ENCODE data around the gene PDXP.
"Not testable (repeated sequence)": the region's sequence is repeated elsewhere in the genome, so short reads cannot be mapped to it uniquely, and the experiment has no call there.

The PDXP gene

DNA sequence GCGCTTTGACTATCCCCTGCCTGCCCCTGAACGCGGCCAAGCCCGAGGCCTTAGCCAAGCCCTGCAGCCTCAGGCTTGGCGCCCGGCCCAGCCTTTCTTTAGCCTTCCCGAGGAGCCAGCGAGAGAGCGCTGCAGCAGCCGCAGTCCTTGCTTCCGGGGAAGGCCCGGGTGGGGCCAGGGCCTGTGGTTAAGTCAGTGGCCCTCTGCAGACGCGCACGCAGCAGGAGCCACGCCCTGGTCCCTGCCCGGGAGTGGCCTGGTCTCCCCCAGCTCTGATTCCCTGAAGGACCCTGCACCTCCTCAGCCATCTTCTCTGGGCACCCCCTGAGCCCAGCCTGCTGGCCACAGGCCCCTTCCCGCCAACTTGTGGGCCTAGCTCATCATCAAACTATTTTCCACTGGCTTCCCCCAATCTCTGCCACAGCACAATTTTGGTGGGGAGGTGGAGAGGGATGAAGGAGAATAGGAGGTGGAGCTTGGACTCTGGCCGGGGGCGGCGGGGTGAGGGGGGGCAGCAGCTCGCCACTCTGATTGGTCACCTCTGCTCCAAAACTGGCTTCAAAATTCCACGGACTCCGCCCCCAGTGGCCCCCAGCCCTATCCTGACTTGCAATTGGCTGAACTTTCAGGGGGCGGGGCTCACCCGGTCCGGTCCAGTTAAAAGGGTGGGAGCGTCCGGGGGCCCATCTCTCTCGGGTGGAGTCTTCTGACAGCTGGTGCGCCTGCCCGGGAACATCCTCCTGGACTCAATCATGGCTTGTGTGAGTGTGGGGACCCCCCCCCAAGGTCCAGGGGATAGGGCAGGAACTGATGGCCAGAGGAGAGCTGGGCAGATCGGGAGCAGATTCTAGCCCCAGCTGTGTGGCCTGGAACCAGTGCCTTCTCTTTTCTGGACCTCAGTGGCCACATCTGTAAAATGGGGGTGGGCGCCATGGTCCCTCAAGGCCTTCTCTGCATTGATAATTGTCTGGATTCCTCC is 16.7 kb downstream of the PDXP start, which contains the start of gene LGALS1:
Gene LGALS1 (plus strand): TSS at position 686 of the 979 bp plus-strand sequence. CDS start 67 bp downstream, at position 753.
- peak; percentile 76 for DNase-seq (ENCODE audit: low read depth, low spot score)

DNA sequence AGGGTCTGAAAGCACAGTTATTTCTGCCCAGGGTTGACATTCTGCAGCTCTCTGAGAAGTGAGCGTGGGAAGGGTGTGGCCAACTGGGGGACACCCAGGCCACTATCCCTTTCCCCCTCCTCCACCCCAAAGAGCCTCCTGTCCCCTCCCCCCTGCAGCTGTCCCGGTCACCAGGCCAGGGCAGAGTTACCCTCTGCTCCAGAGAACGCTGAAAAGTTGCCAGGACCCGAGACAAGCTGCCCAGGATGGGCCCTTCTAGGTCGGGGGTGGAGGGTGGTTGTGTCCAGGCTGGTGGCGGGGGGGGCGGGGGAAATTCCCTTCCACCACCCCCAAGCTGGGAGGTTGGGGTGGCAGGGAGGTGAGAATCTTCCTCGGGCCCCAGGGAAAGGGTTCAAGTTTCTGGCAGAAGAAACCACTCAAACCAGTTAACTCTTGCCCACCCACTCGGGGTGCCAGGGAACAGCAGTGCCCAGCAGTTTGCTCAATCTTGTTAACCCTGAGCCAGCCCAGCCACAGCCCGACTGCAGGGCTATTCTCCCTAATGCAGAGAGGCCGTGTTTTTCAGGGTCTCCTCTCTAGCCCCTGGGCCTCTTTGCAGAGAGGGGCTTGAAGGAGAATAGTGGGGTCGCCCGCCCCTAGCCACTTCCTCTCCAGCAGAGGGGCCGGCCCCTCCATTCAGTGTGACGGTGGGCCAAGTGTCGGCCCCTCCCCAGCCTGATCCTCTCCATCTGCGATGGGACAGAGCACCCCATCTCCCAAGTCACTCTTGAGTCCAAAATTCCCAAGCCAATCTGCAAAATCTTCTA is 17.6 kb downstream of the PDXP start:
- DNase-seq (ENCODE audit: low read depth, low spot score): no peak

DNA sequence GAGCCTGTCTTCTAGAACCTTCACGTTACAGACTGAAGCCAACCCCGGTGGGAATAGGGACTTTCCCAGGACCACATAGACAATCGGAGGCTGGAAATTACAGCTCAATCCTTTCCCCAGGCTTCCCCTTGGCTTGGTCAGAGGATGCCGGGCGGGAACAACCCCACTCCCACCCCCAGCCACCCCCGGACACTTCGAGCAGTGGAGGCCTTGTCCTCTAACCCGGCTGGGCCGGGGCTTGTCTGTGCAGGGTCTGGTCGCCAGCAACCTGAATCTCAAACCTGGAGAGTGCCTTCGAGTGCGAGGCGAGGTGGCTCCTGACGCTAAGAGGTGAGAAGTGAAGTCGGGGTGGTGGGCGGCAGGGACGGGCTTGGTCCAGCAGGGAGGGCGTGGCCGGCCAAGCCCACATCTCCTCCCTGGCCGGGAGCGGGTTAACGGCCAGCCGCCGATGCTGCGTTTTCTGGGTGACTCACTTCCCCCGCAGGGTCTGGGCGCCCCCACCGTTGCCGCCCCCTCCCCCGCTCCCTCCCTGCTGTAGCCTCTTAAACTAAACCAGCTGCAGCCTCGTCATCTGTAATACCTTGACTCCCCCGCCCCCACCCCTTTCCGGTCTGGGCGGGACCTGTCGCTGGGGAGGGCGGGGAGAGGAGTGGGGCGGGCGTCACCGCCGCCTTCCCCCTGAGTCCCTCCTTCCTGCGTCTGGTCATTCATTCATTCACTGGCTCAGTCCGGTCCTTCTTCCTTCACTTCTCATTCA is 18.4 kb downstream of the PDXP start:
- DNase-seq (ENCODE audit: low read depth, low spot score): peak; percentile 76

- no peak for DNase-seq (ENCODE audit: low read depth, low spot score)
These were observed 19.0 kb downstream of the PDXP start for GRCh38 chr22:37677493-37677974.

DNA sequence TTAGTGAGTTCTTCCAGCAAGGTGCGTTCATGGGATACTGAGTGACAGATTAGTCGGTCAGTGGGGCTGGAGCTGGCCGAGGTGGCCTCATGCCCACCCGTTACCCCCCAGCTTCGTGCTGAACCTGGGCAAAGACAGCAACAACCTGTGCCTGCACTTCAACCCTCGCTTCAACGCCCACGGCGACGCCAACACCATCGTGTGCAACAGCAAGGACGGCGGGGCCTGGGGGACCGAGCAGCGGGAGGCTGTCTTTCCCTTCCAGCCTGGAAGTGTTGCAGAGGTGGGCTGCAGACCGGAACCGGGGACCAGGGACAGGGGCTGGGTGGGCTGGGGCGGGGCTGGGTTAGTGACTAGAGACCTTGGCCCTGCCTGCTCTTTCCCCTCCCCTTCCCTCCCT is 19.8 kb downstream of the PDXP start:
- no peak for DNase-seq (ENCODE audit: low read depth, low spot score)

DNA sequence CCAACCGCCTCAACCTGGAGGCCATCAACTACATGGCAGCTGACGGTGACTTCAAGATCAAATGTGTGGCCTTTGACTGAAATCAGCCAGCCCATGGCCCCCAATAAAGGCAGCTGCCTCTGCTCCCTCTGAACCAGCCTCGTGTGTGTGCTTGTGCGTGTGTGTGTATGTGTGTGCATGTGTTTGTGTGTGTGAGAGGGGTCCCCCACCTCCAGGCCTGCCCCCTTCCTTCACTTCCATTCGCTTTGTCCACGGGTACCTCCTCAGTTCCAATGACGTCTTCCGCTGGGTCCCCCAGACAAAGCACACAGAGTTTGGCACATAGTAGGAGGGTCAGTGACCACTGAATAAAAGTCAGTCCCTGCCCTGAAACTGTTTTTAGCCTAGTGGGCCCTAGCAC is 21.1 kb downstream of the PDXP start:
- DNase-seq (ENCODE audit: low read depth, low spot score): no peak

GRCh38 chr22:37680191-37680851 is 21.8 kb downstream of the PDXP start:
- no peak for DNase-seq (ENCODE audit: low read depth, low spot score)

- DNase-seq (ENCODE audit: low read depth, low spot score): no peak
These were observed 22.5 kb downstream of the PDXP start for GRCh38 chr22:37681001-37681424.

GRCh38 chr22:37681556-37682049 is 23.1 kb downstream of the PDXP start:
- no peak for DNase-seq (ENCODE audit: low read depth, low spot score)

DNA sequence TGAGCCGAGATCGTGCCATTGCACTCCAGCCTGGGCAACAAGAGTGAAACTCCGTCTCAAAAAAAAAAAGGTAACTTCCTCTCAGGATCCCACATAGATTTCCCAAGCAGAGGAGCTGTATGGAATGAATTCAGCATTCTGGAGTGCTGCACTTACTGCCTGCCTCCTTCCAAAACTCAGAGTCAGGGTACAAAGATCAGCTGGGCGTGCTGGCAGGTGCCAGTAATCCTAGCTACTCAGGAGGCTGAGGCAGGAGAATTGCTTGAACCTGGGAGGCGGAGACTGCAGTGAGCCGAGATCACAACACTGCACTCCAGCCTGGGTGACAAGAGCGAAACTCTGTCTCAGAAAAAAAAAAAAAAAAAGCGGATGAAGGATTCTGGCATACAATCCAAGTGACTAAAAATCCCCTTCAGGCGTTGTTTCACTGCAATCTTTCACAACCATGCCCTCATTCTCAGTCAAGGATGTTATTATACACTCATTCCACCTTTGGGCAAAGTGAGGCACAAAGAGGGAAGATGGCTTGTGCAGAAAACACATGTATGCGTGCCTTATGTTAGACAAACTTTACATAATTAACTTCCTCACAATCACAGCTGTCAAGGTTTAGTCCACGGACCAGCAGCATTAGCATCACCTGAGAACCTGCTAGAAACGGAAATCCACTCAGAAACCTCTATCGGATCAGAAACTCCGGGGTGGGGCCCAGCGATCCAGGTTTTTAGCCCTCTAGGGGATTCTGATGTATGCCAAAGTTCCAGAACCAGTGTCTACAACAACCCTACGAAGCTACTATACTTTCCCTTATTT is 26.5 kb downstream of the PDXP start:
- no peak for DNase-seq (ENCODE audit: low read depth, low spot score)

- peak; percentile 67 for DNase-seq (ENCODE audit: low read depth, low spot score)
These were observed 27.8 kb downstream of the PDXP start, which contains the start of gene NOL12 for GRCh38 chr22:37686002-37686982. TSS of gene NOL12 (plus strand) at chr22:37686343. CDS start at chr22:37686393, 50 bp downstream.

- no peak for DNase-seq (ENCODE audit: low read depth, low spot score)
These were observed 31.9 kb downstream of the PDXP start for GRCh38 chr22:37690407-37690806.

DNA sequence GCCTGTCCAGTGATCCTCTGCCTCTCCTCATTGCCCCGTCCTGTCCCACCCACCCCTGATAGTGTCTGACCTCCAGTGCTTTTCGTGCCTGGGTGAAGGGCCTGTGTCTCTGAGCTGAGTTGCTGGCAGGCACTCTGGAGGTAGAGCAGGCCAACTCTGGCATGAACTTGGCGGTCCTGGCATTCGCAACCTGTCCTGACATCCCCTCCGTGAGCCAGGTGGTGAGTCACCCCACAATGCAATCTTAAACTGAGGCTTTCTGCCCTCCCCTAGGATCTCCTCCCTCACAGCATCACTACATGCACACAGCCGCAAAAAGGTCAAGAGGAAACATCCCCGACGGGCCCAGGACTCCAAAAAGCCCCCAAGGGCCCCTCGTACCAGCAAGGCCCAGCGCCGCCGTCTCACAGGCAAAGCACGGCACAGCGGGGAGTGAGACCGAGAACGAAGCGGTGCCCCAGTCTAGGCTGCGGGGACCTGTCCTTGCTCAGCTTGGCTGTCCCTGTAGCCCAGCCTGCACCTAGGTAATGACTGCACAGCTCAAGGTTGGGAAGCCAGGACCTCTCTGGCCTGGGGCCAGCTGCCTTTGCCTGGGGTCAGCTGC is 32.5 kb downstream of the PDXP start:
- no peak for DNase-seq (ENCODE audit: low read depth, low spot score)

DNA sequence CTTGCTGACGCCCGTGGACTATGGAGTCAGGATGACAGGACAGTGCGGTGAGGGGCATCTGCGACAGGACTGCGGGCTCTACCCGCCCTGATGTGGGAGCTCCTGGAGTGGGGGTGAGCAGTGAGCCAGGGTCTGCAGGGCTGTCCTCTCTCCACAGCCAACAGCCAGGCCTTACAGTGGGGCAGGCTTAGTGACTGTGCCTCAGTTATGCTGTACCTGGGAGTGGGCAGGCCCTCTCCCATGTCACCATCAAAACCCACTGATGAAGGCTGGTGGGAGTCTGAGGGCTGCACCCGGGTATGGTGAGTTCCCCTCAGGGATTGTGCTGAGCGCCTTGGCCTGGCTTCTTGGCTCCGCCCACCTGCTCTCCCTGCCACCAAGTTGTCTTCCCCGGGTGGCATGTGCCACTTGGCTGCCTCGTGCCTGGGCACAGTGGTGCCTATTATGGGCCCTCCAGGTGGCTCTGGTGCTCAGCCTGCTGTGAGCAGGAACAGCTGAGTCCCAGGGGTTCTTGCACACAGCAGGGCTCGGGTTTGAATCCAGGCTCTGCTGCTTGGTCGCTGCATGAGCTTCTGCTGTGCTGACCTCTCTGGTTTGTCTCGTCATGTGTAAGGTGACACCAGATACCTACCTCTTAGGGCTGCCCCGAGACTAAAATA is 34.2 kb downstream of the PDXP start:
- DNase-seq (ENCODE audit: low read depth, low spot score): no peak

DNA sequence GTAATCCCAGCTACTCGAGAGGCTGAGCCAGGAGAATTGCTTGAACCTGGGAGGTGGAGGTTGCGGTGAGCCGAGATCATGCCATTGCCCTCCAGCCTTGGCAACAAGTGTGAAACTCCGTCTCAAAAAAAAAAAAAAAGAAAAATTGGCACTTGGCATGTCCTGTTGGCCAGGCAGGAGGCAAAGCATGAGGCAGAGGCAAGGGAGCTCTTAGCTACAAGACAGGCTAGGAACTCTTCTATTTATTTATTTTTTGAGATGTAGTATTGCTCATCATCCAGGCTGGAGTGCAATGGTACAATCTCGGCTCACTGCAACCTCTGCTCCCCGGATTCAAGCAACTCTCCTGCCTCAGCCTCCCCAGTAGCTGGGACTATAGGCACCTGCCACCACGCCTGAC is 35.6 kb downstream of the PDXP start:
- DNase-seq (ENCODE audit: low read depth, low spot score): not testable (repeated sequence)

GRCh38 chr22:37696260-37696656 is 37.7 kb downstream of the PDXP start:
- DNase-seq (ENCODE audit: low read depth, low spot score): not testable (repeated sequence)
